Fibroblast of lung (primary cell): Measurements from ENCODE around the gene CLMN.

Experiments
- CTCF ChIP-seq, 2 donors: IDR thresholded peaks in 1 of 2; conservative IDR thresholded peaks in 1 of 2; 1 replicate in 1 of 2; 2 replicates in 1 of 2; pipeline ENCODE4 v1.5.1; 2011 to 2012; ENCODE audit warnings: low read length in 2 of 2, control low read depth in 1 of 2, inconsistent platforms in 1 of 2, low read depth in 1 of 2, mild to moderate bottlenecking in 1 of 2
- EZH2 ChIP-seq: IDR thresholded peaks from 2 replicates; pipeline ENCODE4 v1.5.1; 2012; ENCODE audit warnings: low read length, control low read depth, mild to moderate bottlenecking; ENCODE audit errors: missing control alignments

- TF ChIP-seq CTCF (conservative IDR thresholded peaks at IDR 0.05 in 1 of 2, IDR thresholded peaks at IDR 0.05 in 1 of 2; ENCODE audit: low read depth in 1 of 2, low read length in 2 of 2) (no peak), EZH2 (no peak)
Measured at GRCh38 chr14:95162641-95163040, 157.1 kb downstream of the CLMN start.
